ENCODE data around the gene MRPS6. TPM values are rescaled to one million over a fixed set of nuclear protein-coding genes. Genes with fewer than 3 reads are reported as not detected.

MRPS6 gene
- total RNA-seq, 8 experiments from 2014 or later: 36.8 to 66.1 (median 58.0) TPM

GRCh38 chr21:34075091-34075425, 1.7 kb downstream of the MRPS6 start:
- WGBS, 10 experiments: 17 to 80% (median 34%) methylated on average over 1 to 2 of the region's 2 CpGs; no CpG with 5 or more reads in 1 of the 10 experiments
- in situ Hi-C loops (cut with MboI; ENCODE audit: low pct_unique_long_range_greater_than_20kb in 2 of 9, low sequenced_read_pairs in 9 of 9, unreplicated experiment in 9 of 9): loop anchor here in 1 of 9 experiments (25.0 kb wide), 1 partner anchor 112 kb away; no protein-coding TSS in a partner anchor
- H3K27ac ChIP-seq: no peak overlapping the region
- no peak for ATAC-seq (replicated peaks in 6 of 8)
- H3K4me3 ChIP-seq: peak overlapping the region; percentile 73 to 87 (median 79)
- peaks cover 17% of the 10 kb centered on the region in 2 donors for H3K4me1 ChIP-seq (replicated peaks in 1 of 2)

GRCh38 chr21:34075760-34076660, 2.6 kb downstream of the MRPS6 start:
- in situ Hi-C loops (cut with MboI; ENCODE audit: low pct_unique_long_range_greater_than_20kb in 2 of 9, low sequenced_read_pairs in 9 of 9, unreplicated experiment in 9 of 9): loop anchor here in 1 of 9 experiments (25.0 kb wide), 1 partner anchor 111 kb away; no protein-coding TSS in a partner anchor
- no peak for ATAC-seq (replicated peaks in 6 of 8)
- peak overlapping the region in 2 of 5 donors; percentile 7 to 79 for H3K4me3 ChIP-seq

GRCh38 chr21:34076835-34077234, 3.5 kb downstream of the MRPS6 start:
- Histone ChIP-seq H3K4me3 (no peak overlapping the region), H3K27ac (no peak overlapping the region), H3K4me1 (replicated peaks in 1 of 2) (peaks cover 17% of the 10 kb centered on the region in 2 donors)
- 86 to 100% (median 100%) methylated on average over 1 of the region's 1 CpG; no CpG with 5 or more reads in 4 of the 10 experiments for WGBS, 10 experiments
- no peak for ATAC-seq (replicated peaks in 6 of 8)
- in situ Hi-C loops (cut with MboI; ENCODE audit: low pct_unique_long_range_greater_than_20kb in 2 of 9, low sequenced_read_pairs in 9 of 9, unreplicated experiment in 9 of 9): loop anchor here in 1 of 9 experiments (25.0 kb wide), 1 partner anchor 110 kb away; no protein-coding TSS in a partner anchor

More at GRCh38 chr21:34075760-34076660, 2.6 kb downstream of the MRPS6 start:
- 18 to 85% (median 71%) methylated on average over 3 to 9 of the region's 9 CpGs for WGBS, 10 experiments
- H3K4me1 ChIP-seq (replicated peaks in 1 of 2): peaks cover 17% of the 10 kb centered on the region in 2 donors
- H3K27ac ChIP-seq: no peak overlapping the region

- in situ Hi-C loops (cut with MboI; ENCODE audit: low pct_unique_long_range_greater_than_20kb in 2 of 9, low sequenced_read_pairs in 9 of 9, unreplicated experiment in 9 of 9): loop anchor here in 1 of 9 experiments (25.0 kb wide), 1 partner anchor 109 kb away; no protein-coding TSS in a partner anchor
- WGBS, 10 experiments: 57 to 100% (median 83%) methylated on average over 1 of the region's 1 CpG; no CpG with 5 or more reads in 3 of the 10 experiments
- Histone ChIP-seq H3K4me1 (replicated peaks in 1 of 2) (peaks cover 14 to 17% of the 10 kb centered on the region in 2 donors), H3K27ac (no peak overlapping the region), H3K4me3 (no peak overlapping the region)
- no peak for ATAC-seq (replicated peaks in 6 of 8)
Measured at GRCh38 chr21:34077888-34078287, 4.5 kb downstream of the MRPS6 start.

- no peak for ATAC-seq (replicated peaks in 6 of 8)
- in situ Hi-C loops (cut with MboI; ENCODE audit: low pct_unique_long_range_greater_than_20kb in 2 of 9, low sequenced_read_pairs in 9 of 9, unreplicated experiment in 9 of 9): loop anchor here in 1 of 9 experiments (25.0 kb wide), 1 partner anchor 108 kb away; no protein-coding TSS in a partner anchor
- H3K4me3 ChIP-seq: no peak overlapping the region
- 63 to 100% (median 94%) methylated on average over 1 to 2 of the region's 2 CpGs; no CpG with 5 or more reads in 2 of the 10 experiments for WGBS, 10 experiments
- peaks cover 13 to 17% of the 10 kb centered on the region in 2 donors for H3K4me1 ChIP-seq (replicated peaks in 1 of 2)
- no peak overlapping the region for H3K27ac ChIP-seq
Measured at GRCh38 chr21:34078915-34079314, 5.5 kb downstream of the MRPS6 start.

- ATAC-seq (replicated peaks in 6 of 8): no peak
- 89 to 100% (median 96%) methylated on average over 1 to 5 of the region's 5 CpGs for WGBS, 10 experiments
- in situ Hi-C loops (cut with MboI; ENCODE audit: low pct_unique_long_range_greater_than_20kb in 2 of 9, low sequenced_read_pairs in 9 of 9, unreplicated experiment in 9 of 9): loop anchor here in 1 of 9 experiments (25.0 kb wide), 1 partner anchor 107 kb away; no protein-coding TSS in a partner anchor
- H3K27ac ChIP-seq: no peak overlapping the region
- H3K4me1 ChIP-seq (replicated peaks in 1 of 2): peaks cover 5 to 6% of the 10 kb centered on the region in 2 donors
- H3K4me3 ChIP-seq: no peak overlapping the region
Measured at GRCh38 chr21:34080710-34081109, 7.3 kb downstream of the MRPS6 start.

GRCh38 chr21:34082769-34083168, 9.4 kb downstream of the MRPS6 start:
- in situ Hi-C loops (cut with MboI; ENCODE audit: low pct_unique_long_range_greater_than_20kb in 2 of 9, low sequenced_read_pairs in 9 of 9, unreplicated experiment in 9 of 9): loop anchor here in 1 of 9 experiments (25.0 kb wide), 1 partner anchor 105 kb away; no protein-coding TSS in a partner anchor
- WGBS, 10 experiments: 86 to 100% (median 95%) methylated on average over 1 to 4 of the region's 4 CpGs; no CpG with 5 or more reads in 1 of the 10 experiments
- H3K4me1 ChIP-seq (replicated peaks in 1 of 2): no peaks in the 10 kb centered on the region
- H3K27ac ChIP-seq: no peak overlapping the region
- H3K4me3 ChIP-seq: no peak overlapping the region
- no peak for ATAC-seq (replicated peaks in 6 of 8)

- in situ Hi-C loops (cut with MboI; ENCODE audit: low pct_unique_long_range_greater_than_20kb in 2 of 9, low sequenced_read_pairs in 9 of 9, unreplicated experiment in 9 of 9): loop anchor here in 1 of 9 experiments (25.0 kb wide), 1 partner anchor 104 kb away; no protein-coding TSS in a partner anchor
- Histone ChIP-seq H3K4me1 (replicated peaks in 1 of 2) (no peaks in the 10 kb centered on the region), H3K4me3 (no peak overlapping the region), H3K27ac (no peak overlapping the region)
- no peak for ATAC-seq (replicated peaks in 6 of 8)
- 40 to 100% (median 100%) methylated on average over 1 to 3 of the region's 3 CpGs; no CpG with 5 or more reads in 2 of the 10 experiments for WGBS, 10 experiments
Measured at GRCh38 chr21:34083357-34083756, 10.0 kb downstream of the MRPS6 start.

- no peaks in the 10 kb centered on the region for H3K4me1 ChIP-seq (replicated peaks in 1 of 2)
- H3K27ac ChIP-seq: no peak overlapping the region
- in situ Hi-C loops (cut with MboI; ENCODE audit: low pct_unique_long_range_greater_than_20kb in 2 of 9, low sequenced_read_pairs in 9 of 9, unreplicated experiment in 9 of 9): loop anchor here in 1 of 9 experiments (25.0 kb wide), 1 partner anchor 102 kb away; no protein-coding TSS in a partner anchor
- H3K4me3 ChIP-seq: no peak overlapping the region
- WGBS, 10 experiments: 45 to 100% (median 80%) methylated on average over 1 to 2 of the region's 2 CpGs; no CpG with 5 or more reads in 3 of the 10 experiments
- no peak for ATAC-seq (replicated peaks in 6 of 8)
Measured at GRCh38 chr21:34085129-34085528, 11.8 kb downstream of the MRPS6 start.

- Histone ChIP-seq H3K27ac (no peak overlapping the region), H3K4me1 (replicated peaks in 1 of 2) (peaks cover 0 to 3% of the 10 kb centered on the region in 2 donors), H3K4me3 (no peak overlapping the region)
- WGBS, 10 experiments: 40 to 100% (median 95%) methylated on average over 1 to 4 of the region's 5 CpGs; no CpG with 5 or more reads in 5 of the 10 experiments
- no peak for ATAC-seq (replicated peaks in 6 of 8)
- in situ Hi-C loops (cut with MboI; ENCODE audit: low pct_unique_long_range_greater_than_20kb in 2 of 9, low sequenced_read_pairs in 9 of 9, unreplicated experiment in 9 of 9): loop anchor here in 1 of 9 experiments (25.0 kb wide), 1 partner anchor 100 kb away; no protein-coding TSS in a partner anchor
Measured at GRCh38 chr21:34086887-34087306, 13.5 kb downstream of the MRPS6 start.

GRCh38 chr21:34088752-34089151, 15.4 kb downstream of the MRPS6 start:
- H3K4me1 ChIP-seq (replicated peaks in 1 of 2): peaks cover 9 to 11% of the 10 kb centered on the region in 2 donors
- WGBS, 10 experiments: 80 to 100% (median 100%) methylated on average over 1 to 3 of the region's 3 CpGs; no CpG with 5 or more reads in 3 of the 10 experiments
- ATAC-seq (replicated peaks in 6 of 8): no peak
- H3K27ac ChIP-seq: no peak overlapping the region
- no peak overlapping the region for H3K4me3 ChIP-seq
- in situ Hi-C loops (cut with MboI; ENCODE audit: low pct_unique_long_range_greater_than_20kb in 2 of 9, low sequenced_read_pairs in 9 of 9, unreplicated experiment in 9 of 9): loop anchor here in 1 of 9 experiments (25.0 kb wide), 1 partner anchor 99 kb away; no protein-coding TSS in a partner anchor

GRCh38 chr21:34091032-34091431, 17.7 kb downstream of the MRPS6 start:
- WGBS, 10 experiments: 60 to 100% (median 90%) methylated on average over 1 to 2 of the region's 4 CpGs; no CpG with 5 or more reads in 3 of the 10 experiments

More at GRCh38 chr21:34091032-34091431, 17.7 kb downstream of the MRPS6 start:
- in situ Hi-C loops (cut with MboI; ENCODE audit: low pct_unique_long_range_greater_than_20kb in 2 of 9, low sequenced_read_pairs in 9 of 9, unreplicated experiment in 9 of 9): loop anchor here in 1 of 9 experiments (25.0 kb wide), 1 partner anchor 96 kb away; no protein-coding TSS in a partner anchor
- peaks cover 9 to 11% of the 10 kb centered on the region in 2 donors for H3K4me1 ChIP-seq (replicated peaks in 1 of 2)
- ATAC-seq (replicated peaks in 6 of 8): no peak
- H3K4me3 ChIP-seq: no peak overlapping the region
- H3K27ac ChIP-seq: no peak overlapping the region

Data from motor neuron (in vitro differentiated cells).